ENCODE results near the gene FRMD4A.

The FRMD4A gene

DNA sequence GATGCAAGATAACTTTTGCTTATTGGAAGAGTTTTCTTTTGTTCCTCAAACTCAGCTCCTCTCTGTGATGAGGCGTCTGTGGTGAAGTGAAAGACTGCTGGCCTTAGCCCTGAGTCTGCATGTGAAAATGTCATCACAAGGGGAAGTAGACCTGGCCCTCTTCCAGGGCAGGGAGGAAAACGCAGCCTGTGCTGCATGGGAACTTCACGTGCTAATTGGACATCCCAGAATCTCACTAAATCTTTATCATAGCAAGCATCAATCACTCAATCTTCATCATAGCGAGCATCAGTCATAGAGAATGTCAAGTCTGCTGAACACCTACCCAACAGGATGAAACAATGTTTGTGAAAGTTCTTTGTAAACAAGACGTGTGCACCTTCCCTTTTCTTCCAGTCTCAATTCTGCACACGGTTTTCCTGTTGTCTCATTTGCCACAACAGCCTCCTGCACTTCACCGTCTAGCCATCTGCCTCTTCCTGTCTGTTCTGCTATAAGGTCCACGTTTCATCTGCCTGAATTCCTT, 314.6 kb downstream of the FRMD4A start:
- DNase-seq (ENCODE audit: low spot score) = no peak

DNA sequence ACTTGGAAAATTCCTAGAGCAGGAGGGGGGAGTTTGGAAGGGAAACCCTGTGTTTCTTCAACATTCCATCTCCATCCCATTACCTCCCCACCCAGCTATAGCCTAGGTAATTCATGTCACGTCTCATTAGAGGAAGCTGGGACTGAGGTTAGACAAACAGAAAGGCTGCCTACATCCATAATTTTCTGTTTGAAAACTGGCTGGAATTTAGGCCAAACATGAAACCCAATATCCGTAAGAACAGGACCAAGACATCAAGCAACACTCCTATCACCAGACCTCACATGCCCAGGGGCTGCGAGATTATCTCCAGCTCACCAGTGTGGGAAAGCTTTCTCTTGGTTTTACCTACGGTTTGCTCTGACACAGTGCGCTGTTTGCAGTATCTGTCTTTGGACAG, 316.3 kb downstream of the FRMD4A start:
- no peak for DNase-seq (ENCODE audit: low spot score)

DNA sequence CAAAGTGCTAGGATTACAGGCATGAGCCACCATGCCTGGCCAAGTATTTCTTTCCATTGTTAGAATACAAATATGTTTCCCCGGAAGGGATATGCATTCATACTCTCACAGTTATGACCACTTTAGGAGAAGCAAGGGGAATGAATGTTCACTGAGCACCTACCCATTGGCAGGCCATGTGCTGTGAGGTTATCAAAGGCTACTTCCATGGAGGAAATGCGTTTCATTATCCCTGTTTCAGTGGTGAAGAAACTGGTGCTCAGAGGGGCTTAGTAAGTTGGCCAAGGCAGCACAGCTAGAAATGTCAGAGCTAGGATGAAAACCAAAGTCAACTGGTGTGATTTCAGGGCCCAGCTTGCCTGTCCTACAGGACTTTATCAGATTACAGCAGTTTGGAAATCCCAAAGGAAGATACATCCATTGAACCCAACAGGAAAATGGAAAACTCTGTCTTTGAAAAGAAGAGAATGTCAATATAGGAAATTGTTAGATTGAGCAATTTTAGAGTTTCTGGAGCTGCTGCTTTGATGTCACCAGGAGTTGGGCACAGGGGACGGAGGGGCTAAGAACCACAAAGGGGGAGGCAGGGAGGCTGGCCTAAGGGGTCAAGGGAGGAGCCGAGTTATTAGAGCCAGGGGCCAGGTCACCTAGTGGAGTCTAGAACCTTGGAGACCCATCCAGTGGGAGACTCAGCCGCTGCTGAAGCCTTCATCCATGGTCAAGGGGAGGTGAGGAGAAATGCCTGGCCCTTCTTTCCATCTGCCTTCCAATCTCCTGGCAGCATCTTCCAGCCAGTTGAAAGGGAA, 319.8 kb downstream of the FRMD4A start:
- no peak for DNase-seq (ENCODE audit: low spot score)

DNA sequence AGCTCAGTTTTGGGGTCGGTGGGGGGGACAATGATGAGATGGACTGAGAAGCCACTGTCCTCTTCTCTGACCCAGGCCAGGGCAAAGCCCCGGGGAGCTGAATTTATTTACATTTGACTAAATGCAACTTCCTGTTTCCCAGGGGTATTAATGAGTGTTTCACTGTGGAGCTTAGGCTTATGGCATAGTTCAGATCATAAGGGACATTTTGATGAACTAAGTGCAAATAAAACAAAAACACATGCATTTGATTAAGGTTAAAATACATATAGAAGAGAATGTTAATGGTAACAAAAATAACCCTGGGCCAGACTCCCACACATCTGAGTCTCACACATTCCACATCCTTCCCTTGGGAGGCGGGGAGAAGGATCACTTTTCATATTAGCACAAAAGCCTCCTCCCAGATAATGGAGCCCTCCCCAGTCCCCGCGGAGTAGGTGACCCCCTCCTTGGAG, 320.6 kb downstream of the FRMD4A start:
- DNase-seq (ENCODE audit: low spot score) = no peak

DNA sequence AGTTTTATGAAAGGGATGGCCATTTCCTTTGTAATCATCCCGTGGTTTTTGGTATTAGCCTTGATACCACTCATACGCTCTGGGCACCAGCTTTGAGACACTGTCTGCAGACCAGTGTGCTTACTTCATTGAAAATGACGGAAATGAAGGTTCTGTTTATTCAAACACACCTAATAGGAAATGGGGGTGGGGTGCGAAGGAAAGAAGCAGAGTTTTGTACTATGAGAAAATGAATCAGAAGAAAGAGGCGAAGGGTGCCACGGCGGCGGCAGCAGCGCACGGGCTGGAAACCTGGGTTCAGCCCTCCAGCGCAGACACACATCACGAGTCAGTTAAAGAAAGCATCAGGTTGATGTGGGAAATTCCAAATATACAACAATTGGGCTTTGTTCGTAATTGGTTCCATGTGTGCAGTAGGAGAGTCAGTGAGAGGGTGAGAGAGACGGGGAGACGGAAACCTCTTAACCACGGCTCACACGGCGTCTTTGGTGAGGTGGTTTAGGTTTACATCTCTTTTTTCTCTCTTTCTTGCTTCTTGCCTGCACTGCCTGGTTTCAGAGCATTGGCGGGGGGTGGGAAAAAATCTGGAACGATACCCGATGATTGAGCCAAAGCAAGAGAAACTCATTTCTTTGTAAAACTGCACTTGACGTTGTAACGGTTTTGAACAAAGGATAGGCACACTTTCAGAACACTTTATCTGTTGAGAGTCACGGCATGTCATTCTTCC, 321.2 kb downstream of the FRMD4A start:
- DNase-seq (ENCODE audit: low spot score) = peak; percentile 30

DNA sequence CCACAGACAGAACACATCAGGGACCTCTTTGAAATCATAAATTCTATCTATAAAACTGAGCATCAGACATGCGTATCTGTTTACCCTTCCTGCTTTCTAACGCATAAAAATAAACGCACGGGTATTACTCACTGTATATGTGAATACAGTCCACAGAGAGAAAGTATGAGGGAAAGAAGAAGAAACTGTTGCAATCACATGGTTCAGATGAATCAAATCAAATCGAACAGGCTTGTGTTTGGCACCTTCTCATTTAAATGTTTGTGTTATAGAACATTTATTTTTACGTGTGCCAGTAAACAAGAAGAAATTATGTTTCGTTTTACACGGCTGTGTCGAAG, 322.0 kb downstream of the FRMD4A start:
- no peak for DNase-seq (ENCODE audit: low spot score)

DNA sequence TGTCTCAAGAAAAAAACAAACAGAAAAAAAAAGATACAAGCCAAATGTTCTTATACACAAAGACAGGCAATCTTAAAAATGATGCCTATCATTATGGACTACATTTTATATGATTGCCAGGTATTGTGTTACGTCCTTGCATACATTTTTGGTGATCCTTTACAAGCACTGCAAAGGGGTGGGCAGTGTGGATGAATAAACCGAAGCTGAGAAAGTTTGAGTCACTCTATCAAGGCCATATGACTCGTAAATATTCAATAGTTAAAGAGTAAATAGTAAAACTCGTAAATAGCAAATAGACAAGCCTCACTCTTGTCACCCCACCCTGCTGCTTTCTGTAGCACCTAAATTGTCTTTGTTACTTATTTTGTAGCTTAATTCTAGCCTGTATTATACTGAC, 326.2 kb downstream of the FRMD4A start:
- no peak for DNase-seq (ENCODE audit: low spot score)

DNA sequence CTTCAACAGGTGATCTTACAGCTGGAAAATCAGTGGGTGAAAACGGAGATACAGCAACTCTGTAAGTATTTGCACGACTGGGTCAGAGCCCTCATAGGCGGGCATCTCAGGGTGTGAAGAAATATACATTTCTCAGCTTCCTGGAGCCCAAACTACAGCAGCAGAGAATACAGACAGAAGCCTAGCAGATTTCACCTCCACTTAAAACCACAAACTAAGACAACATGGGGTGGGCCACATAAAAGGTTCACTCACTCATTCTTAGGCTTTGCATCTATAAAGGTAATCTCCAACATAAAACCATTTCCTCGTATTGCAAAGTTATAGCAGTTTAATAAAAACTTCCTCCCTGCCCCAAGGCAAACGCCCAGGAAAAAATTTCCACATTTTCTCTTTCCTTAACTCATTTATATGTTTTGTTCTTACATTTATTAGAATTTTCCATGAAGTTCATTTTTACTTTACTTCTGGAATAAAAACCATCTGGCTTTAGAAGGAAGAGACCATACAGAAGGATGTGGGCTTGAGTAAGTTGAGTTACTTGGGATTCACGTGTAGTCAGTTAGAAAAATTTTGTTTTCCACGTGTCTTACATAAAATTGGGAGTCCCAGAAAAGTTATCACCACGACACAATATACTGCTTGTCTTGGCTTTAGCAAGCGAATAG, 327.1 kb downstream of the FRMD4A start:
- DNase-seq (ENCODE audit: low spot score) = no peak

DNA sequence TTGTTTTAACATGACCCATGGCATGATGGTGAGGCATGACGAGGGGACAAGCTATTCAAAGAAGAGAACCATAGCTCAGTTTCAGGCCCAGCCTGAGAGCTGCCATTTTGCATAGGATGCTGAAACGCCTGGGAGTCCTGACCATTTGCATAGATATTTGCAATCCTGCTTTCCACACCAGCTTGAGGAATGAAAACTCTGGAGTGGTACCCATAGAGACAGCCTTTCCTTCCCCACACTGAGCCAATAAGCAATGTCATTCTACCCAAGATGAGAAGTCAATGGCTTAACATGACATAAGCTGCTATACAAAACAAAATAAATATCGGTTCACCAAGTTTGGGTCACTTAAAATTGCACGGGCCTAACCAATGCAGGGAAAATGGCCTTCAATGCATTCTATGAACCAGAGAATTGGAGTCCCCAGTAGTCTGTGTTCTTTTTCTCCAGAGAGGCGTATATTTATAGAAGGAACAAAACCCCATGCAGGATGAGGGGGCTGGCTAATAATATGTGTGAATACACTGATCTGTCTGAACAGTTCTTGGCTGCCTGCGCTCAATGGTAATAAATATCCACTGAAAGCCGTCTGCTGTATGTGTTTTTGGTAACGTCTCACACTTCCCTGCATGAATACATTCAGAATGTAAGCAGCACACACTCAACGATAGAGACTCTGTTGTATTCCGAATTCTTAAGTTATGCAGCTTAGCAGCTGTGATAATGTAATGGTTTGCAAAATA, 329.3 kb downstream of the FRMD4A start:
- no peak for DNase-seq (ENCODE audit: low spot score)

DNA sequence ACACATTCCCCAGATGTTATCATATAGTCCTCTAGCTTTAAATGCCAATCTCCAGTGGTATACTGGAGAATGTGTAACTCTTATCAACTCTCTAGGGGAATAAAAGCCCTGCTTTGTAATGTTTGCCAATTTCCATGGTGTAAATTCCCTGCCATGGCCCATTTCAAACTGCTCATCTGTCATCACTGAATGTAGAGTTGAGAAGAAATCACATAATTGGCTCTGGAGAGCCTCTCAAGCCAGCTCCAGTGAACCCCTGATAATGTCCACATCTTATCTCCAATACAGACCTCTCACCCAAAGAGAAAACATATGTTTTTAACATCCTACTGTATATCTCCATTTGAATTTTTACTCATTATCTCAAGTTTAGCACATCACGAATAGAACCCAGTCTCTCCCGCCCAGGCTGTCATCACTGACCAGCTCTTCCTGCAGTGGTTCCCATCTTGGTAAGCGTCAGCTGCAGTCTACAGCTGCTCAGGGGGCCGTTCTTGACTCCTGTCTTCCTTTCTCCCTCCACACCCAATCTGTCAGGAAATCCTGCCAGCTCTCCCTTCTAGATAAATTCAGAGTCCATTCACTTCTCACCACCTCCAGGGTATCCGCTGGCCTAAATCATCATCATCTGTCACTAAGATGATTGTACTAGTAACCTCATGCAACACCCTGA, 332.4 kb downstream of the FRMD4A start:
- DNase-seq (ENCODE audit: low spot score) = no peak

DNA sequence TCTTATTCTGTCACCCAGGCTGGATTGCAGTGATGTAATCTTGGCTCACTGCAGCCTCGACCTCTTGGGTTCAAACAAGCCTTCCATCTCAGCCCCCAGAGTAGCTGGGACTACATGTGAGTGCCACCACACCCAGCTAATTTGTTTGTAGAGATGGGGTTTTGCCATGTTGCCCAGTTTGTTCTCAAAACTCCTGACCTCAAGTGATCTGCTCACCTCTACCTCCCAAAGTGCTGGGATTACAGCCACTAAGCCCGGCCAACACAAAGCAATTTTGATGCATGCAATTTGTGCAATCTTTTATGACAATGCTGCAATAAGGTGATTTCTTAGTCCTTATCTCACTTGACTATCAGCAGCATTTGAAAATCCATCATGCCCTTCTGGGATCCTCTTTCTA, 333.1 kb downstream of the FRMD4A start:
- no peak for DNase-seq (ENCODE audit: low spot score)

DNA sequence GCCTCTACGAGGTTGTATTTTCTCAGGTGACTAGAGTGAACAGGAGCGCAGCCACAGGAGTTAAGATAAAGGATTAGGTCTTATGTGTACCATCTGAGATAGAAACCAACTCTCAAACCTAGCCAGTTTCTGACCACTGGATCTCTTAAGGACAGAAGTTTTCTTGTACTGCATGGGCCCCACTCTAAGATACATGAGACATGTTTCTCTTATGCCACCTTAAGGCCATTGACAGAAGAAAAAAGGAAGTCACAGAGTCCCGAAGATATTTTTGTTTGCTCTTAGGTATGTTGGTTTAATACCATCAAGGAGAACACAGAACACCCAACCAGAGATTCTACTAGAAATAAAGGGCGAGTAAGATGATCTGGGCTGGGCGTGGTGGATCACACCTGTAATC, 335.8 kb downstream of the FRMD4A start:
- no peak for DNase-seq (ENCODE audit: low spot score)

DNA sequence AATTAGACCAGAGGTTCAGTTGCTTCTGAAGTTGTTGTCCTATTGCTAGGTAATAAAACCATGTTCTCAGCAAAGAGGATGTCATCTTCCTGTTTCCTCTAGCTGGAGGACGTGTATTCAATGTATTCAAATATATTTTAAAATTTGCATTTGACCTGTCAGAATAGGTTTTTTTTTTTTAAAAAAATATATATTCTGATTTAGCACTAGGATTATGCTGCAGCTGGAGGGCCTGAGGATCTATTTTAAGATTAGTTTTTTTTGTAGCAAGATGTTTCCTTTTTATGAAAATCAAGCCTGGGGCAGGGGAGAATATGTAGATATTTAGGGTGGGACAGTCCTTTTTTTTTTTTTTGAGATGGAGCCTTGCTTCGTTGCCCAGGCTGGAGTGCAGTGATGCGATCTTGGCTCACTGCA, 337.0 kb downstream of the FRMD4A start:
- no peak for DNase-seq (ENCODE audit: low spot score)

DNA sequence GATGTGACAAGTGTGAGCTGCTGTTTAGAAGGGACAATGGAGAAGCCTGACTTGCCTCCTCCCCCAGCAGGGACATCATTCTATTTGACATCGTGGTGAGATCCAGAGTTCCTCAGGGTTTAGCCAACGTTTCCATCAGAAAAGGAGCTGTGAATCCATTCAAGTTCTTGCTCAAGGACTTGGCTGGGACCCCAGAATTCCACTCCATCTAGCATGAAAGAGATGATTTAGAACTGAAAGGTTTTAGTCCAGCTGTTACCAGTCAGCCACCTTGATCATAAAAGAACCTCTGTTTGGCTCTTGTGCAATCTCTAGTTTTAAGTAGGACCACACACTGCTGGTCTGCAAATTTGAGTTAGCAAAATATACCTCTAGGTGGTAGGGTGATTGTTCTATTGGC, 337.6 kb downstream of the FRMD4A start:
- DNase-seq (ENCODE audit: low spot score) = peak; percentile 8

DNA sequence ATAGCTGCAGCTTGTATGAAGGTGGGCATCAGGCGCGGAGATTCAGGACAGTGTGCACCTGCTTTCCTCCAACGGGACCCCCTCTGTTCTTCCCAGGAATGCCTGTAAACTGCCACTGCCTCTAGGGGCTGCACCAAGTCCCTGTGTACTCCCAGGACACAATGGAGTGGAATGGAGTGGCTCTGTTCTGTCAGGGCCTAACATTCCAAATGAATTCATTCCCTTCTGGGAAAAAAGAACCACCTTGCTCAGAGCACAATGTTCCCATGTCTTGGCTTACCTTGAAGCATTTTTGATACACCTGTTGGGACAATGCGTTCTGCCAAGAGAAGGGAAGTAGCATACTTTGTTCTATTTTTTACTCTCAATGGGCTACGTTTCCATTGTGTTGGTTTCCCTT, 339.4 kb downstream of the FRMD4A start:
- DNase-seq (ENCODE audit: low spot score) = no peak

DNA sequence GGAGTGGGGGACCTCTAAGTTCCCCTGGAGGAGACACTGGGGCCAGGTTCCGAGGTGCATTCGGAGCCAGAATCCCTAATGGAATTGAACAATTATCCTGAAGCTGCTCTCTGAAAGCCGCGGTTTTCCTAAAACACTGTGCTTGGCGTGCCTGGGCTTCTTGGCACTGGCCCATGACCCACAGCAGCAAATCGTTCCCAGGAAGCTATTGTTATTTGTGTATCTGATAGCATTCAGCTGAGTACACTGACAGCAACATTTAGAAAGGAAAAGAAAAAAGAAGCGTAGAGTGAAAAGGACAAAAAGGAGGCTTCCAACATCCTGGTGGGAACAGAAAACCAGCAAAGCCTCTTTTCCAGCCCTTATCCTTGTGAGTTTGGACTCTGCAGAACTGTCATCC, 339.8 kb downstream of the FRMD4A start:
- DNase-seq (ENCODE audit: low spot score) = no peak

DNA sequence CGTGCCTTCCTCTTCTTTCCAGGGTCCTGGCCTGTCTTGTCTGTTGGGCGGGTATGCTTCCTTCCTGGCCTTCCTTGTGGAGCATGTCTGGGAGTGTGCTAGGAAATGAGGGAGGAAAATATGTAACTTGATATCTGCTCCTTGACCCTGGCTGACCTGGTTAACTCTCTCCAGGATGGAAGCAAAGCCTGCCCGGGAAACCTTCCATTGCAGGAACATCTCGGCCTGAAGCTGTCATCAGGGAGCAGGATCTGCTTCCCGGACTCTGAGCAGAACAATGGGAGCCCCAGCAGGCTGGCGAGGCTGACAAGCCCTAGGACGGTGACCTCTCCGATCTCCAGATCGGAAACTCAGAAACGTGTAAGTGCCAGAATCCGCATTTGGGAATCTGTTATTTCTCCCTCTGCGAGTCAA, 340.3 kb downstream of the FRMD4A start:
- DNase-seq (ENCODE audit: low spot score) = no peak

DNA sequence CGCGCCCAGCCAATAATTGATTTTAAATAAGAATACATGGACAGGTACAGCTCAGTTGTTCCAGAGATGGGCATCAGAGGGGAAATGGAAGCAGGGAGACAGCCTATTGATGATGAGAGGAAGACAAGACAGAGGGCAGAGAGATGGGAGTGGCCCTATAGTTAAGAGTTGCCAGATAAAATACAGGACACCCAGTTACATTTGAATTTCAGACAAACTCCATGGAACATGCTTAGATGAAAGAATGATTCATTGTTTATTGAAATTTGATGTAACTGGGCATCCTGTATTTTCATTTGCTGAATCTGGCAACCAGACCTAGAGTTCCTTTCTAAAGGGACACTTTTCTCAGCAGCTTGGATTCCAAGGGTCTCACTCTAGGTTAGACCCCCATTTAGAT, 341.1 kb downstream of the FRMD4A start:
- no peak for DNase-seq (ENCODE audit: low spot score)

DNA sequence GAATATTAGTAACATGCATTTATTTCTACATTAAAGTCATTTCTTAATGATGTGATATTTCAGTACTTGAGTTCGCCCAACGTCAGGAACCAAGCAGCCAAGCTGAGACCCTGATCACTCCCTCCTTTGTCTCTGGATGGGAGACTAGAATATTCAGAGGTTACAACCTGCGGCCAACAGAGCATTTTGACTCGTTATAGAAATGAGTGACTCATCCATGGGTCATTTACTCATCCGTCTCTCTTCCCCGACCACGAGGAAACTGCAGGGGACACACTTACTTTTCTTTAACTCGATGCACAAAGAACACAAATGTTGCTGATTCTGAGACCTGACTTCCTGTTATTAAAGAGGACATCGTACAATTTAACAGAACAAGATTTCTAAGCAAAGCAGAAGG, 343.3 kb downstream of the FRMD4A start:
- DNase-seq (ENCODE audit: low spot score) = peak; percentile 89

DNA sequence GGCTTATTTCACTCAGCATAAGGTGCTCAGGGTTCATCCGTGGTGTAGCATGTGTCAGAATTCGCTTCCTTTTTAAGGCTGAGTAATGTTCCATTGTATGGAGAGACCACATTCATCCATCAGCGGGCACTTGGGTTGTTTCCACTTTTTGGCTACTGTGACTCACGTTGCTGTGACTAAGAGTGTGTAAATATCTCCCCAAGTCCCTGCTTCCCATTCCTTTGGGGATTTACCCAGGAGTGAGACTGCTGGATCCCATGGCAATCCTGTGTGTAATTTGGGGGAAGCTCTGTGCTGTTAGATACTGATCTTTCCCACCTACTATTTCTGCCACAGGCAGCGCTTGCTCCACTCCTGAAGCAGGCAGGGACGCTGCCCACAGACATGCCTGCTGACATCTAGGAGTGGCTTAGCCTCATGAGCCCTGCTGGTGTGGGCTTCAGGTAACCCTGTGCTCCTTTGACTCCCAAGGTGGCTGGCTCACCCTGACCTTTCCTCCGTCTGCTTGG, 346.0 kb downstream of the FRMD4A start:
- peak; percentile 90 for DNase-seq (ENCODE audit: low spot score)

DNA sequence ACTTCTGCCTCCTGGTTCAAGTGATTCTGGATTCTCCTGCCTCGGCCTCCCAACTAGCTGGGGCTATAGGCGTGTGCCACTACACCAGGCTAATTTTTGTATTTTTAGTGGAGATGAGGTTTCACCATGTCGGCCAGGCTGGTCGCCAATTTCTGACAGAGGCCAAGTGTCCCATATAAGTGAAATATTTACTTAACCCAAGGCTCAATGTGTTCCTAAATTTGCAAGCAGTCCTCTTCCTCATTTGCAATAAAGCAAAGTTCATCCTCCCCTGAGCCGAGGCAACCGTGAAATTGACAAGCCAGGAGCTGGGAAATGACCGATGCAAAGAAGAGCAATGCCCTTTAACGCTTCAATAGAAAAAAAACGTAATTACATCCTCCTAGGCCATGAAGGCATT, 347.7 kb downstream of the FRMD4A start:
- no peak for DNase-seq (ENCODE audit: low spot score)
